CD4-positive, alpha-beta T cell treated with Interleukin-6 at 100 ng/mL for 8 hours (primary cell): Measurements from ENCODE around the gene STK4.

Experiments
- DNase-seq: peaks from one replicate; pipeline ENCODE4 v3.0.0-alpha.2; 2020; ENCODE audit warnings: mixed read lengths, low spot score

Gene STK4

DNA sequence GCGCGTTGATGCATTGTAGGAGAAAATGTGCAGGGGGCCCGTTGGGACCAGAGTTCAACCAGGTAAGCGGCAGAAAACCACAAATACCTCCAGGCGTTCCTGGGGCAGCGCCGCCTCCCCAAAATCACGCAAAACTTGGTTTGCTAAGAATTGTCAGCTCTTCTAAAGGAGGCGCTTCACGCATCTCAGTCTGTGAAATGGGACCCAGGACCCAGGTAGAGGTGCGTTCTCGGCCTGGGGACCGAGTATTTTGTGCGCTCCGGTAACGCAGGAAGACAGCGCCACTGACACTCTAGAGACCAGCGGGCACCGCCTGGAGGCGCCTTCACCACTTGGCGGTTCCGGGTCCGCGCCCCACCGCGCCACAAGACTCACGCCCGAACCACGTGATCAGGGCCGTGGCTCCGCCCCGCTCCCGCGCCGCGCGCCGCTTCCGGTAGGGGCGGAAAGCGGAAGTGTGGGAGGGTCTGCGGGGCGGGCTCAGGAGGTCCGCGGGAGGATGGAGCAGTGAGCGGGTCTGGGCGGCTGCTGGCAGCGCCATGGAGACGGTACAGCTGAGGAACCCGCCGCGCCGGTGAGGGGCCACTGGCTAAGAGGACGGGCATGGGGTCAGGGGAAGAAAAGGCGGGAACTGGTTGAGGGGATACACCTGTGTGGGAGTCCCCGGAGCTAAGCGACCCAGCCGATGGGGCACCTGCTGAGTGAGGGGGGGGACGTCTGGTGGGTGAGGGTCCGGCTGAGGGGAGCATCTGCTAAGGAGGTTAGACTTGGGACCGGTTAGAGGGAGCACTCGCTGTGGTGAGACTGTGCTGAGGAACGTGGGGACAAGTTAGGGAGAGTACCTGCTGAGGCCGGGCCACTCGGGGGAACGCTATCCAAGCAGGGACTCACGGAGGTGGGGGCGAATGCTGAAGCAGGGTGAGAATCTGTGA lies at the start of gene STK4:
TSS of gene STK4 (plus strand) at position 483 of the 932 bp plus-strand sequence. CDS start at position 540, 57 bp downstream.
- peak; percentile 95 for DNase-seq

GRCh38 chr20:44916586-44916985 lies 49.7 kb upstream of the STK4 start:
- no peak for DNase-seq

- no peak for DNase-seq
Measured at GRCh38 chr20:44917399-44917798, 48.9 kb upstream of the STK4 start.

DNA sequence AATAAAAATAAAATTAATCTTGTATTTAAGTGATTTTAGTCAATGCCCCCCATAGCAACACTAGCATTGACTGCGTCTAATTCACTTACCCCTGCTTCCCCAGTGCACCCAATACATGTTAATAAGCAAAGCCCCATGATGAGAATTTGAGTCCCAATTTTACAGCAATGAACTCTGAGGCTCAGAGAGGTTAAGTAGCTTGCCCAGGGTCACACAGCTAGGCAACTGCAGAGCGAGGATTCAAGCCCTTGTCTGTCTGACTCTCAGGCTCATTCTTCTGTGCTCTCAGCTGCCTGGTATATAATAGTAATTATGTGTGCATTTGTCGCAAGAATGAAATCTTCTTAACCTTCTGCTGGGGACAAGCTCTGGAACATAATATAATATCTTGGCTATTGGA lies 48.0 kb upstream of the STK4 start:
- DNase-seq, result no peak

GRCh38 chr20:44918761-44919160 lies 47.6 kb upstream of the STK4 start:
- DNase-seq, result no peak

DNA sequence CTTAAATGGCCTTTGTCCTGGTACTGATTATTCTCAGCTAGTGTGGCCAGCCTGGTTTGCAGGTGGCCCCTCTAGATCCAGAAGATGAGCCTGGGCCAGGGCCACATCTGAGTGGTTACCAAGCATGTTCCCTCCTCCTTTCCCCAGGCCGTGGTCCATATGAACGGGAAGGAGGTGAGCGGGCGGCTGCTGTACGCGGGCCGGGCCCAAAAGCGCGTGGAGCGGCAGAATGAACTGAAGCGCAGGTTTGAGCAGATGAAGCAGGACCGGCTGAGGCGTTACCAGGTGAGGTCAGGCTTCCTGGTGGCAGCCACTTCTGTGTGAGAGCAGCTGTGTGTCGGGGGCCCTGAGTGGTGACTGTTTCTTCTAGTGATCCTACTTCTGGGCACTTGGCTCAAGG lies 44.9 kb upstream of the STK4 start:
- DNase-seq, result no peak

DNA sequence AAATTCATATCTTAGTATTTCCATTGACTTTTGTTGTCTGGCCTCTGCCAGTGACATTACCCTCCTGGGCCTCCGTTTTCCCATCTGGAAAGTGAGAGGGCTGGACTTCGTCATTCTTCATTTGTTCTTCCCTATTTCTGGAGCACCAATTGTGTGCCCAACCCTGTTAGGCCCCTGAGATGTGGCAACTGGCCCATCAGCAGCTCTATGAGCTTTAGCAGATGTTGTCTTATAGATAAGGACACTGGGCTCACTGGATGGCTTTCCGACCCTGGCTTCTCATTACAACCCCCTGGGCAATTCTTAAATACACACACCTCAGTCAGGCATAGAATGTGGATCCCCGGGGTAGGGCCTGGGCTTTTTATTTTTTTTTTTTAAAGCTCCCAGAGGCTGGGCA lies 41.8 kb upstream of the STK4 start:
- no peak for DNase-seq

DNA sequence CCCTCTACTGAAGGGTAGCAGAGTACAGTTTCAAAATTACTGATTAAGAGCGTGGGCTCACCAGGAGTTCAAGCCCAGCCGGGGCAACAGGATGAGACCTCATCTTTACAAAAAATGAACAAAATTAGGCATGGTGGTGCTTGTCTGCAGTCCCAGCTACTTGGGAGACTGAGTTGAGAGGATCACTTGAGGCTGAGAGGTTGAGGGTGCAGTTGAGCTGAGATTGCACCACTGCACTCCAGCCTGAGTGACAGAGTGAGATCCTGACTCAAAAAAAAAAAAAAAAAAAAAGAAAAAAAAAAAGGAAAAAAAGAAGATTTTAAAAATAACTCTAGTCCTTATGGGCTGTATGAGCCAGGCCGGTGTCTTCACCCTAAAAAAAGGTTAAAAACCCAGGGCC lies 37.7 kb upstream of the STK4 start:
- no peak for DNase-seq

GRCh38 chr20:44930517-44931168 lies 35.7 kb upstream of the STK4 start:
- DNase-seq, result no peak

DNA sequence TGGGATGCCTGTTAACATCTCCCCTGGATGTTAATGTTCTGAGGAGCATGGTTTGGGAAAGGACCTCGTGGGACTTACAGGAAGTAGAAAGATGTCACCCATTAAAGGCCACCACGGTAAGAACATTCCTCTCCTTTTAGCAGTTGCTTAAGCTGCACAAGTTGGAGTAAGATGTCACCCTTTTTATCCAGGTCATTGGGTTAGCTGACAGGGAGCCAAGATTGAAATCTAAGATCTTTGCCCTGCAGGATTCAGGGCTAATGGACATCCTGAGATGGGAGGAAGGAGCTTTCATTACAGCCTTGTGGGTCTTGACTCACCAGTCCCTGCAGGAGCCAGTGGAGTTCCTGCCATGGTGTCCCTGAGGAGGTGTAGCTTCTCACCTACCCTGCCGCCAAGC lies 34.4 kb upstream of the STK4 start:
- DNase-seq, result no peak

GRCh38 chr20:44932916-44933315 lies 33.4 kb upstream of the STK4 start:
- no peak for DNase-seq

GRCh38 chr20:44936510-44936909 lies 29.8 kb upstream of the STK4 start:
- DNase-seq, result no peak

DNA sequence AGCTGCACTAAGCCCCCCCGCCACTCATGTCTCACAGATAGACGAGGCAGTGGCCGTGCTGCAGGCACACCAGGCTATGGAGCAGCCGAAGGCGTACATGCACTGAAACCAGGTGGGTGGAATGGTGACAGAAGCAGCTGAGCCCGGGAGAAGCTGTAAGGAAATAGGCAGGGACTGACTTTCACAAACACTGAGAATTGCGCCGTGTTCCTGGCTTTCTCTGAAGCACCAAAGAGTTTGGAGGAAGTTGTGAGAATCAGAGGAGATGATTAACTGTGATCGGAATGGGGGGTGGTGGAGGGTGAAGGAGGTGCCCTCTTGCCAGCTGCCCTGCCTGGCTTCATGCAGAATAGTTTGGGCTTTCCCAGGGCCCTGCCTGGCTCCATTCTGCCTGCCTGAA lies 27.7 kb upstream of the STK4 start:
- no peak for DNase-seq

DNA sequence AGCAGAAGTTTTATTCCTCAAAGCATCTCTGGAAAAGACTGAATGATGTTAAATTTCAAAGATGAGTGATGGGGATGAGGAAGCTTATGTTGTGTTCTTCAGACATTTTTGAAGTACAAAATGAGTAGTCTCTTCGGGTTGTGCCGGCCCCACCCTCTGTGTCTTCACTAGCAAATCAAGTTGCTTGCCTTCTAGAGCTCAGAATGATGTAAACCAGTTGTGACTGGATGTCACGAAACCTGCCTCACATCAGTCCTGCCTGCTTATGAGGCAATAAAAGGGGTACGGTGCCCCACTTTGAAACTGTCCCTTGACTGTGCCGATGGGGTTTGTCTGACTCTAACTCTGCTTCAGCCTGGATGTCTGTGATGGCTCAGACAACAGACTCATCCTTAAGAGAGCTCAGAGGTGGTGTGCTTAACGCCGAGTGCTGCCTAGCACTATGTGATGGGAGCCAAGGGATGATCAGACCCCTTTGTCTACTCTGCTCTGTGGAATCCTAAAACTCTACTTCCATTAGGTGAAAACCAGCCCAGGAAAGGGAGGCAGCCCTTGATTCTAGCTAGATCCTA lies 25.1 kb upstream of the STK4 start:
- DNase-seq, result no peak

DNA sequence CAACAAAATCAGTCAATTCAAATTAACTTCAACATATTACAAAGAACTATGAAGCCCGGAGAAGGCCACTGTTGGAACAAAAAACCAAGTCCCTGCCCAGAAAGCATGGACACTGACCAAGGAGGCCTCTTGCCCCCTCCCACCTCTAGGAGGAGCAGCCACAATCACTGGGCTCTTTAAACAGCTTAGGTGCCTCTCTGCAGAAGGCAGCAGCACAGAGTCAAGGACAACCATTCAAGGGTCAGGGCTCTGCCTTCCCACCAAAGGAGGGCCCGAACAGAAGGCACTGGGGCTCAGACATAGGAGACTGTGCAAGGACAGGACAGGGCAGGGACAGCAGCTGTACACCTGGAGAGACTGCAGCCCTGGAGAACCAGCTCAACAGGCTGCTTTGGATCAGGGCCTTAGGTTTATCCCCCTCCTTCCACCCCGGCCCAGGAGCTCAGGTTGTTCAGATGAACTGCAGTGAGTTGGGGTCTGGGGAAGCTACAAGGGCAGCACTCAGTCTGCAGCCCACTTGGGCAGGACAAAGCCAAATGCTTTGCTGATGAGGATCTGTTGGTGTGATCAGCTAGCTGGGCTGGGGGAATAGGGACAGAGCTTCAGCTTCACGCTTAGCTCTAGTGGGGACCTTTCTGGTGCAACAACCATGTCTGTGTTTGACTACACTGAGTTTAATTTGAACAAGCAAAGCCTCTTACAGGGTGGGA lies 23.9 kb upstream of the STK4 start:
- no peak for DNase-seq

- no peak for DNase-seq
Measured at GRCh38 chr20:44943828-44944227, 22.5 kb upstream of the STK4 start.

GRCh38 chr20:44945261-44945660 lies 21.1 kb upstream of the STK4 start:
- DNase-seq, result no peak

- DNase-seq, result no peak
Measured at GRCh38 chr20:44946271-44946852, 19.9 kb upstream of the STK4 start.

DNA sequence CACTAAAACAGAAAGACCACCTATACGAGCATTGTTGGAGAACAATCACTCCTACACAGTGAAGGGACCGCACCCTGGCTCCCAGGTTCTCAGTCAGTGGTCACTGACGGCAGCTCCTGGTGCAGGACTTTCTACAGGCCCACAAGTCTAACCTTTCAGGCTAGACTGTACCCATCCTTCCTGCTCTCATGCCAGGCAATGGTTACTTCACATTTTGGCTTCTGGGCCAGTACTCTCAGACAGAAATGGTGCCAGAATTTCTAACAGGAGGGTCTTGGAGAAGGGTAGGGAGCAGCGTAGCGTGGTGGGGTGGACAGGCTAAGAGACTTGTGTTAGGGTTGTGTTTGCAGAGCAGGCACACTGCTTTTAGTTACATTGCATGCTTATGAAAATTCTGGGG lies 18.2 kb upstream of the STK4 start:
- no peak for DNase-seq

- DNase-seq, result no peak
Measured at GRCh38 chr20:44948513-44948912, 17.8 kb upstream of the STK4 start.

DNA sequence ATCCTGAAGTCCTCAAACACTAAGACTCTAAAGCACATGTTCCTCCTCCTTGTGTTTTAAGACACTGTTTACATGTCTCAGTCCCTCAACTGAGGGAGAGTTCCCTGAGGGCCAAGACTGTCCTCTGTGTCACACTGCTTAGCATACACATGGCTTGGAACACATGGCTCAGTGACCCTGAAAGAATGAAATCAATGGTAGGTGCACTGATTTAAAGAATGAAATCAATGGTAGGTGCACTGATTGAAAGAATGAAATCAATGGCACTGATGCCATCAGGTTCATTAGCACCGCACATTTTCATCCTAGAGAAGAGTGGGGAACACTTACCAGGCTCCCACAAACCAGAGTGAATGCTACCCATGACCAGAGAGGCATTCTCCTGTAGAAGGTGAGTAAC lies 15.9 kb upstream of the STK4 start:
- no peak for DNase-seq

GRCh38 chr20:44952731-44953130 lies 13.6 kb upstream of the STK4 start:
- no peak for DNase-seq
